ENCODE data around the gene NLK. TPM values are rescaled to one million over a fixed set of nuclear protein-coding genes. Genes with fewer than 3 reads are reported as not detected.

NLK gene
- polyA plus RNA-seq, 1 donor from 2014 or later: 81.7 TPM

- no peak for TF ChIP-seq RAD21 (conservative IDR thresholded peaks at IDR 0.05)
- no peak for TF ChIP-seq TAF1 (IDR thresholded peaks at IDR 0.05; ENCODE audit: low read depth)
- no peak for TF ChIP-seq EZH2 (IDR thresholded peaks at IDR 0.05; ENCODE audit: borderline replicate concordance, insufficient read depth, low read length, poor library complexity, severe bottlenecking)
- no peak for TF ChIP-seq REST (IDR thresholded peaks at IDR 0.05; ENCODE audit: borderline replicate concordance)
- TF ChIP-seq SMC3 (conservative IDR thresholded peaks at IDR 0.05; ENCODE audit: poor library complexity): no peak
- no peak for TF ChIP-seq EP300 (conservative IDR thresholded peaks at IDR 0.05; ENCODE audit: poor library complexity, severe bottlenecking)
- TF ChIP-seq POLR2AphosphoS5 (IDR thresholded peaks at IDR 0.05): no peak
- TF ChIP-seq CTCF (IDR thresholded peaks at IDR 0.05; ENCODE audit: poor library complexity, severe bottlenecking): no peak
- TF ChIP-seq MXI1 (conservative IDR thresholded peaks at IDR 0.05; ENCODE audit: poor library complexity, severe bottlenecking): no peak
- Histone ChIP-seq H3K36me3 (ENCODE audit: insufficient read depth, low read length) (no peaks in the 10 kb centered on the region), H3K27ac (ENCODE audit: low read length) (no peak overlapping the region), H3K9me3 (ENCODE audit: low read length) (no peaks in the 10 kb centered on the region), H3K9ac (ENCODE audit: low read length) (no peak overlapping the region), H3K27me3 (ENCODE audit: insufficient read depth, low read depth, low read length) (no peaks in the 10 kb centered on the region), H3F3A (ENCODE audit: insufficient read depth, low read length, poor library complexity, severe bottlenecking) (no peaks in the 10 kb centered on the region), H2AFZ (ENCODE audit: low read depth, low read length) (no peak overlapping the region), H4K20me1 (ENCODE audit: insufficient read depth) (no peaks in the 10 kb centered on the region), H3K79me2 (replicated peaks; ENCODE audit: insufficient read depth, low read length) (no peaks in the 10 kb centered on the region), H3K4me3 (ENCODE audit: low read length) (no peak overlapping the region), H3K4me2 (ENCODE audit: low read length) (no peak overlapping the region), H3K9me2 (ENCODE audit: insufficient read depth, low read length) (no peaks in the 10 kb centered on the region)
These were observed 13.4 kb upstream of the NLK start for GRCh38 chr17:28029044-28029443.

GRCh38 chr17:28030386-28030785 is 12.1 kb upstream of the NLK start:
- H2AFZ ChIP-seq (ENCODE audit: low read depth, low read length): no peak overlapping the region
- no peaks in the 10 kb centered on the region for H3K9me2 ChIP-seq (ENCODE audit: insufficient read depth, low read length)
- no peak overlapping the region for H3K4me3 ChIP-seq (ENCODE audit: low read length)
- H3K27me3 ChIP-seq (ENCODE audit: insufficient read depth, low read depth, low read length): no peaks in the 10 kb centered on the region
- H3F3A ChIP-seq (ENCODE audit: insufficient read depth, low read length, poor library complexity, severe bottlenecking): no peaks in the 10 kb centered on the region
- TF ChIP-seq CTCF (IDR thresholded peaks at IDR 0.05; ENCODE audit: poor library complexity, severe bottlenecking): no peak
- TF ChIP-seq POLR2AphosphoS5 (IDR thresholded peaks at IDR 0.05): no peak
- TF ChIP-seq REST (IDR thresholded peaks at IDR 0.05; ENCODE audit: borderline replicate concordance): no peak
- TF ChIP-seq EP300 (conservative IDR thresholded peaks at IDR 0.05; ENCODE audit: poor library complexity, severe bottlenecking): no peak
- H3K9ac ChIP-seq (ENCODE audit: low read length): no peak overlapping the region
- H3K9me3 ChIP-seq (ENCODE audit: low read length): no peaks in the 10 kb centered on the region
- no peaks in the 10 kb centered on the region for H4K20me1 ChIP-seq (ENCODE audit: insufficient read depth)
- no peaks in the 10 kb centered on the region for H3K79me2 ChIP-seq (replicated peaks; ENCODE audit: insufficient read depth, low read length)
- no peak overlapping the region for H3K4me2 ChIP-seq (ENCODE audit: low read length)
- no peaks in the 10 kb centered on the region for H3K36me3 ChIP-seq (ENCODE audit: insufficient read depth, low read length)
- no peak overlapping the region for H3K27ac ChIP-seq (ENCODE audit: low read length)

All from neural cell (in vitro differentiated cells).